H9 (cell line): ENCODE measurements around the gene GNA12. TPM values are rescaled to one million over a fixed set of nuclear protein-coding genes. Genes with fewer than 3 reads are reported as not detected.

ENCODE experiments used
- DNase-seq: peaks from one replicate; pipeline ENCODE4 v3.0.0-alpha.2; 2017
- H2AFZ ChIP-seq: one replicate; pipeline ENCODE4 v1.6.1; 2013; ENCODE audit warnings: mild to moderate bottlenecking, low read length, control low read depth, moderate library complexity
- H2AK5ac ChIP-seq: 2 replicates; pipeline ENCODE4 v1.6.1; 2013; ENCODE audit warnings: low read length, control low read depth, mixed read lengths; ENCODE audit not compliant: insufficient read length
- H2BK120ac ChIP-seq: one replicate; pipeline ENCODE4 v1.6.1; 2013; ENCODE audit warnings: low read depth, mild to moderate bottlenecking, low read length, control low read depth, inconsistent platforms; ENCODE audit not compliant: poor library complexity, severe bottlenecking
- H2BK12ac ChIP-seq: 2 replicates; pipeline ENCODE4 v1.6.1; 2013; ENCODE audit warnings: low read length, control low read depth, mixed read lengths, low read depth; ENCODE audit not compliant: insufficient read length
- H2BK15ac ChIP-seq: 2 replicates; pipeline ENCODE4 v1.6.1; 2013; ENCODE audit warnings: low read depth, low read length, control low read depth
- H2BK20ac ChIP-seq: one replicate; pipeline ENCODE4 v1.6.1; 2013; ENCODE audit warnings: low read depth, mild to moderate bottlenecking, low read length, control low read depth, inconsistent platforms; ENCODE audit not compliant: poor library complexity, severe bottlenecking
- H2BK5ac ChIP-seq: 2 replicates; pipeline ENCODE4 v1.6.1; 2013; ENCODE audit warnings: low read length, control low read depth, mixed read lengths; ENCODE audit not compliant: insufficient read length
- H3K14ac ChIP-seq: 2 replicates; pipeline ENCODE4 v1.6.1; 2013; ENCODE audit warnings: low read length, control low read depth; ENCODE audit not compliant: insufficient read depth
- H3K18ac ChIP-seq: 2 replicates; pipeline ENCODE4 v1.6.1; 2013; ENCODE audit warnings: low read depth, mild to moderate bottlenecking, mixed read lengths, low read length, control low read depth; ENCODE audit not compliant: insufficient read length
- H3K23ac ChIP-seq: 2 replicates; pipeline ENCODE4 v1.6.1; 2013; ENCODE audit warnings: low read length, control low read depth, mixed read lengths, low read depth; ENCODE audit not compliant: insufficient read length
- H3K23me2 ChIP-seq: 2 replicates; pipeline ENCODE4 v1.6.1; 2013; ENCODE audit warnings: low read depth, mild to moderate bottlenecking, mixed read lengths, low read length, control low read depth; ENCODE audit not compliant: insufficient read length, poor library complexity, severe bottlenecking
- H3K27ac ChIP-seq: 2 replicates; pipeline ENCODE4 v1.5.1; 2013; ENCODE audit warnings: low read length, control low read depth, mixed read lengths, low read depth; ENCODE audit not compliant: insufficient read length
- H3K27me3 ChIP-seq: 2 replicates; pipeline ENCODE4 v1.6.1; 2013; ENCODE audit warnings: low read length, control low read depth, inconsistent platforms; ENCODE audit not compliant: insufficient read depth
- H3K4ac ChIP-seq: 2 replicates; pipeline ENCODE4 v1.6.1; 2013; ENCODE audit warnings: low read depth, mild to moderate bottlenecking, control low read depth, inconsistent platforms, low read length, moderate library complexity
- H3K4me1 ChIP-seq: 2 replicates; pipeline ENCODE4 v1.6.1; 2013; ENCODE audit warnings: low read length, control low read depth, inconsistent platforms; ENCODE audit not compliant: insufficient read depth
- H3K4me2 ChIP-seq: 2 replicates; pipeline ENCODE4 v1.6.1; 2013; ENCODE audit warnings: low read length, control low read depth, mixed read lengths; ENCODE audit not compliant: insufficient read length, insufficient read depth
- H3K56ac ChIP-seq: 2 replicates; pipeline ENCODE4 v1.6.1; 2013; ENCODE audit warnings: low read depth, mild to moderate bottlenecking, mixed read lengths, low read length, control low read depth; ENCODE audit not compliant: insufficient read length
- H3K79me1 ChIP-seq: 2 replicates; pipeline ENCODE4 v1.6.1; 2013; ENCODE audit warnings: low read depth, mild to moderate bottlenecking, moderate library complexity, low read length, control low read depth, inconsistent platforms; ENCODE audit not compliant: insufficient read depth, poor library complexity, severe bottlenecking
- H3K79me2 ChIP-seq: 2 replicates; pipeline ENCODE4 v1.6.1; 2013; ENCODE audit warnings: low read length, control low read depth, inconsistent platforms; ENCODE audit not compliant: insufficient read depth
- H3K9ac ChIP-seq: 2 replicates; pipeline ENCODE4 v1.6.1; 2013; ENCODE audit warnings: low read length, control low read depth, mixed read lengths; ENCODE audit not compliant: insufficient read length; ENCODE audit errors: extremely low read depth
- H3K9me3 ChIP-seq: one replicate; pipeline ENCODE4 v1.6.1; 2013; ENCODE audit warnings: low read depth, low read length, inconsistent platforms; ENCODE audit not compliant: control insufficient read depth
- H3T11ph ChIP-seq: one replicate; pipeline ENCODE4 v1.6.1; 2013; ENCODE audit warnings: mild to moderate bottlenecking, low read length, control low read depth, inconsistent platforms
- H4K20me1 ChIP-seq: one replicate; pipeline ENCODE4 v1.6.1; 2013; ENCODE audit not compliant: control insufficient read depth, insufficient read length, insufficient read depth
- H4K5ac ChIP-seq: 2 replicates; pipeline ENCODE4 v1.6.1; 2013; ENCODE audit warnings: low read depth, mild to moderate bottlenecking, mixed read lengths, low read length, control low read depth; ENCODE audit not compliant: insufficient read length
- H4K8ac ChIP-seq: replicated peaks from 2 replicates; pipeline ENCODE4 v1.6.1; 2013; ENCODE audit warnings: low read length, control low read depth, mixed read lengths, low read depth; ENCODE audit not compliant: insufficient read length
- H4K91ac ChIP-seq: 2 replicates; pipeline ENCODE4 v1.6.1; 2013; ENCODE audit warnings: low read depth, mild to moderate bottlenecking, moderate library complexity, mixed read lengths, low read length, control low read depth; ENCODE audit not compliant: insufficient read length
- H3K27ac Mint-ChIP-seq, 3 experiments: 2 replicates in 2 of 3; 3 replicates in 1 of 3; pipeline ENCODE4 v1.8.0; 2020 to 2021; ENCODE audit warnings: mixed read lengths in 3 of 3, mild to moderate bottlenecking in 1 of 3, moderate library complexity in 1 of 3
- H3K27me3 Mint-ChIP-seq: 2 replicates; pipeline ENCODE4 v1.8.0; 2021; ENCODE audit warnings: low read depth, mild to moderate bottlenecking, moderate library complexity, mixed read lengths
- H3K36me3 Mint-ChIP-seq, 3 experiments: 2 replicates in 2 of 3; 3 replicates in 1 of 3; pipeline ENCODE4 v1.8.0; 2020 to 2021; ENCODE audit warnings: low read depth in 3 of 3, mixed read lengths in 3 of 3; ENCODE audit not compliant: insufficient read depth in 1 of 3
- H3K4me1 Mint-ChIP-seq, 2 experiments: 2 replicates each; pipeline ENCODE4 v1.8.0; 2020; ENCODE audit warnings: mixed read lengths in 2 of 2
- H3K4me3 Mint-ChIP-seq, 2 experiments: 2 replicates in 1 of 2; 3 replicates in 1 of 2; pipeline ENCODE4 v1.8.0; 2020 to 2021; ENCODE audit warnings: mild to moderate bottlenecking in 2 of 2, mixed read lengths in 2 of 2, moderate library complexity in 1 of 2
- H3K9me3 Mint-ChIP-seq, 2 experiments: 2 replicates in 1 of 2; 3 replicates in 1 of 2; pipeline ENCODE4 v1.8.0; 2020; ENCODE audit warnings: mild to moderate bottlenecking in 2 of 2, mixed read lengths in 2 of 2, moderate library complexity in 1 of 2
- WGBS: extraction: QIAGEN DNeasy Blood & Tissue Kit; methylation state at CpG from one replicate; pipeline ENCODE4 v1.1.7; 2013; ENCODE audit warnings: missing lambda C conversion rate, low lambda C conversion rate, mixed read lengths; ENCODE audit not compliant: insufficient read length; ENCODE audit errors: extremely low coverage; 5-methylcytosine and 5-hydroxymethylcytosine counted together
- total RNA-seq: library from RNA; stranded (reverse); gene quantifications from 2 replicates; pipeline ENCODE4 v1.2.1, GENCODE V29; 2021
- TF ChIP-seq, protein P1 (sequence below): fragments of 200-600 bp; sonication (generic); conservative IDR thresholded peaks from 3 replicates; pipeline ENCODE4 v1.8.0; 2021; ENCODE audit warnings: antibody characterized with exemption, mild to moderate bottlenecking

The GNA12 gene
- total RNA-seq, 1 experiment from 2014 or later = 60.2 TPM

DNA sequence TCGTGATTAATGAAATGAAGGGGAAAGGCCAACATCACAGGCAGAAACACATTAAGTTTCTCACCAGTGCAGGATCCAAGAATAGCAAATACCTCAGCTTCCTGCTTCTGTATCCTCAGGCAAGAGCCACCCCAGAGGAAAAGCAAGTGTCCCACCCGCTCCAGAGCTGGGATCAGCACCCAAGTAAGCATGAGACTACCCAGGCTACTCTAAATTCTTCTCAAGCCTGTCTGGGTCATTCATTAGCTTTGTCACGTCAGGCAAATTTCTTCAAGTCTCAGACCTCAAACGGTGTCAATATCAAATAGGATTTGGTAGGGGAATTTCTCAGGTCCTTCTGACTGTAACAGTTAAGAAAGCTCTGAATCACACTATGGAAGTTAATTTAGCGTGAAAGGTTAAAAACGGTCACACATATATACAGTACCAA, 59.0 kb downstream of the GNA12 start:
- DNase-seq = no peak
- H3K4me2 ChIP-seq = no peak overlapping the region
- peaks cover 0 to 7% of the 10 kb centered on the region in 2 experiments; a peak in 2 of 5 replicates for H3K9me3 Mint-ChIP-seq
- peaks cover 3% of the 10 kb centered on the region; the same call in 1 of the 2 replicates for H3K4me1 ChIP-seq
- no peak overlapping the region for H3K27ac Mint-ChIP-seq
- H3K9me3 ChIP-seq = no peaks in the 10 kb centered on the region
- H3K79me1 ChIP-seq = no peaks in the 10 kb centered on the region
- H3K27me3 Mint-ChIP-seq = no peaks in the 10 kb centered on the region
- no peak overlapping the region for H3K27ac ChIP-seq
- no peak overlapping the region for H4K5ac ChIP-seq
- H2BK20ac ChIP-seq = no peak overlapping the region
- H3K27me3 ChIP-seq = no peaks in the 10 kb centered on the region
- no peak overlapping the region for H2BK12ac ChIP-seq
- no peak overlapping the region for H2BK15ac ChIP-seq
- H2AK5ac ChIP-seq = no peak overlapping the region
- no peak overlapping the region for H4K91ac ChIP-seq
- no peak overlapping the region for H3K4me3 Mint-ChIP-seq
- WGBS = no CpG with 5 or more reads among the region's 6 CpGs
- peaks cover 2% of the 10 kb centered on the region; the same call in 1 of the 2 replicates for H3K79me2 ChIP-seq
- no peak overlapping the region for H3K14ac ChIP-seq
- TF ChIP-seq, protein P1, sequence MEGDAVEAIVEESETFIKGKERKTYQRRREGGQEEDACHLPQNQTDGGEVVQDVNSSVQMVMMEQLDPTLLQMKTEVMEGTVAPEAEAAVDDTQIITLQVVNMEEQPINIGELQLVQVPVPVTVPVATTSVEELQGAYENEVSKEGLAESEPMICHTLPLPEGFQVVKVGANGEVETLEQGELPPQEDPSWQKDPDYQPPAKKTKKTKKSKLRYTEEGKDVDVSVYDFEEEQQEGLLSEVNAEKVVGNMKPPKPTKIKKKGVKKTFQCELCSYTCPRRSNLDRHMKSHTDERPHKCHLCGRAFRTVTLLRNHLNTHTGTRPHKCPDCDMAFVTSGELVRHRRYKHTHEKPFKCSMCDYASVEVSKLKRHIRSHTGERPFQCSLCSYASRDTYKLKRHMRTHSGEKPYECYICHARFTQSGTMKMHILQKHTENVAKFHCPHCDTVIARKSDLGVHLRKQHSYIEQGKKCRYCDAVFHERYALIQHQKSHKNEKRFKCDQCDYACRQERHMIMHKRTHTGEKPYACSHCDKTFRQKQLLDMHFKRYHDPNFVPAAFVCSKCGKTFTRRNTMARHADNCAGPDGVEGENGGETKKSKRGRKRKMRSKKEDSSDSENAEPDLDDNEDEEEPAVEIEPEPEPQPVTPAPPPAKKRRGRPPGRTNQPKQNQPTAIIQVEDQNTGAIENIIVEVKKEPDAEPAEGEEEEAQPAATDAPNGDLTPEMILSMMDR = no peak
- no peak overlapping the region for H2AFZ ChIP-seq
- H3K18ac ChIP-seq = no peak overlapping the region
- H3K4me1 Mint-ChIP-seq = peaks cover 2 to 5% of the 10 kb centered on the region in 2 experiments; a peak in 3 of 4 replicates
- H3K4ac ChIP-seq = no peak overlapping the region
- no peak overlapping the region for H3K9ac ChIP-seq
- H3K23me2 ChIP-seq = no peaks in the 10 kb centered on the region
- H3K36me3 Mint-ChIP-seq = peaks cover 33 to 47% (median 34%) of the 10 kb centered on the region in 3 experiments; a peak in 6 of 7 replicates
- H3K56ac ChIP-seq = no peak overlapping the region
- no peak overlapping the region for H2BK5ac ChIP-seq
- no peak overlapping the region for H3K23ac ChIP-seq
- no peak overlapping the region for H4K8ac ChIP-seq
- H3T11ph ChIP-seq = no peak overlapping the region
- no peaks in the 10 kb centered on the region for H4K20me1 ChIP-seq
- H2BK120ac ChIP-seq = no peak overlapping the region
